GOT3 (cell line): Measurements from ENCODE around the gene PUM2.

Experiments
- DNase-seq: peaks from one replicate; lab custom pipeline; 2025; ENCODE audit warnings: mixed read lengths; lab: John Stamatoyannopoulos, UW

The PUM2 gene

DNA sequence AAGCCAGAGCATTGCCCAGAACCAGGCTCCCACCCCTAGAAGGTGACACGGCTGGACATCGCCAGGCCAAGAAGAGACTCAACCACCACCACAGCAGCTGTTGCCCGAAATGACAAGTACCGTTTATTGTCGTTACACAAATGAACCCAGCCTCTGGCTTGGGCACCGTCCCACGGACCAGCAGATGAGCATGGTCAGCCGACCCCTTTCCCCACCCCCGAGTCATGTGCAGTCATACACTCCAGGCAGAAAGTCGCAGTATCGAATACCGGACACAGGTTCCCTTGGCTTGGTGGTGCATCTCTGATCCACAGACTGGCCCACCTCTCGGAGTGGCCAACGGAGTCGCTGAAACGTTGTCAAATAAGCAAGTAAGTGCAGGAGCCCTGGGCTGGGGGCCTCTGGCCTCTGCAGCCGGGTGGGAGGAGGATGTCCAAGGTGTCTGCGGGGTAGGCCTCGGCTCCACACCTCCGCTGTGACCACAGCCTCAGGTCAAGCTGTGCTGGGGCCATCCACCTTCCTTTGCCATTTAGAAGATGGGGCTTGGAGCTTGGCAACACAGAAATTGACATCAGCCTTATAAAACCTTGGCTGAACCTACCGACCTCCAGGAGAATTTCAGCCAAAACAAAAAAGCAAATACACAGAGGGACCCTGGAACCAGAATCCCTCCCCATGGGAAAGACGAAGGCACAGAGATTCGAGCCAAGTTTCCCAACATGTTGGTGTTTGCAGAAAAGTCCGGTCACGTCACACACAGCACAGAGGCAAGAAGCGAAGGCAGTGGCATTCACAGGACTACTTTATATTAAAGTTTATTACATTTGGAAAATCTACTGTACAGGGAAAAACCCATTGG is 149.7 kb downstream of the PUM2 start:
- DNase-seq = no peak

GRCh38 chr2:20199633-20200270 is 150.9 kb downstream of the PUM2 start:
- DNase-seq = no peak

DNA sequence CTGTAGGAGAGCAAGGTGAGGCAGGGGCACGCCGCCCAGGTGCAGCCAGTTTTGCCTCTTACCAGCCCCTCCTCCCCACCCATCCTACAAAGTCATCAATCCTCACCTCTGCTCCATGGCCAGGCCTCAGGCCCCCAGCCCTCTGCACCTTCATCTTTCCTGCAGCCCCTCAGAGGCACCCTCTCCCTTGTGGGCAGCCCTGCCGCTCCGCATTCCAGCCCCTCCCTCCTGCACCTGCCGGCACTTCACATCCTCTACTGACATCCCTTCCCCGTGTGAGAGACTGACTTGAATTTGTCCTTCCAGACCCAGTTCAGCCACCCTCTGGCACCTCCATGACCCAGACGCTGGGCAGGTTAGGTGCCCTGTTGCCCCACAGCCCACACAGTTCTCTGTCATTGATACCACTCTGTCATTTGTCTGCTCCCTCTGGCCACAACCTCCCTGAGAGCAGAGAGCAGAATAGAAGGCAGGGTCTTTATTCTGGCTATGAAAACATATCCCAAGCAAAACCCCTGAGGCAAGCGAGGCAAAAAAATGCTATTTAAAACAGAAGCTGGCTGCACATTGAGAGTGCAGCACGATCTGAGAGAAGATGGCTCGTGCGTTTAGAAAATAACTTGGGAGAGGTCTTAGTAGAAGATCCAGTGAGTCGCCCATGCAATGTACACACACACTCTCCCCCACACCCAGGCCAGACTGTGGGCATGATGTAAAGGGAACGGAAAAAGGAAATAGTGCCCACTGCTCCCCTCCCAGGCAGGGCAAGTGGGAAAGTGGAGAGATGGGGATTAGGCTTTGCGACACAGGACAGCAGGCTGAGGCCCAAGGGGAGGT is 151.6 kb downstream of the PUM2 start:
- no peak for DNase-seq
